K562 (cell line): ENCODE data around the gene LIX1L. TPM values are rescaled to one million over a fixed set of nuclear protein-coding genes. Genes with fewer than 3 reads are reported as not detected.

Source experiments
- CHD4 ChIP-seq: fragments of 200-600 bp; sonication (generic); IDR thresholded peaks from 3 replicates; pipeline ENCODE4 v1.6.1; 2012; ENCODE audit warnings: low read depth, mild to moderate bottlenecking, mixed read lengths, low read length, inconsistent platforms; ENCODE audit not compliant: insufficient read depth, insufficient replicate concordance, poor library complexity, severe bottlenecking
- EGR1 ChIP-seq: fragments of 450-650 bp; conservative IDR thresholded peaks from 2 replicates; pipeline ENCODE4 v1.6.1; 2017; ENCODE audit warnings: mild to moderate bottlenecking
- EHMT2 ChIP-seq: fragments of 450-650 bp; IDR thresholded peaks from 2 replicates; pipeline ENCODE4 v1.6.1; 2018; ENCODE audit warnings: antibody characterized with exemption
- ESRRB ChIP-seq: fragments of 250-450 bp; sonication (Bioruptor Pico); IDR thresholded peaks from 2 replicates; pipeline ENCODE4 v1.5.0; 2020; ENCODE audit warnings: mild to moderate bottlenecking, moderate library complexity, borderline replicate concordance
- HDAC1 ChIP-seq, 2 experiments: fragments of 450-650 bp; IDR thresholded peaks; 2 replicates each; pipeline ENCODE4 v1.6.1; 2016 to 2017; ENCODE audit warnings: inconsistent platforms in 1 of 2, mild to moderate bottlenecking in 1 of 2, moderate library complexity in 1 of 2
- HIVEP1 ChIP-seq: fragments of 250-450 bp; sonication (Bioruptor Pico); IDR thresholded peaks from 2 replicates; pipeline ENCODE4 v1.4.0; 2020; ENCODE audit warnings: mild to moderate bottlenecking
- KAT8 ChIP-seq: fragments of 450-650 bp; IDR thresholded peaks from 2 replicates; pipeline ENCODE4 v1.6.1; 2016; ENCODE audit warnings: low read depth, mild to moderate bottlenecking
- MAZ ChIP-seq, 2 experiments: fragments of 450-650 bp in 1 of 2; sonication (generic) in 1 of 2; formaldehyde crosslinking; IDR thresholded peaks in 1 of 2; conservative IDR thresholded peaks in 1 of 2; 2 replicates each; pipeline versions ENCODE4 v1.4.0 to v1.5.0; 2020; ENCODE audit warnings: mild to moderate bottlenecking in 1 of 2, missing genetic modification reagents in 1 of 2
- MTF1 ChIP-seq: fragments of 250-450 bp; sonication (Bioruptor Pico); IDR thresholded peaks from 2 replicates; pipeline ENCODE4 v1.9.0; 2021; ENCODE audit warnings: moderate library complexity, mild to moderate bottlenecking, inconsistent platforms, borderline replicate concordance
- NCOA1 ChIP-seq: fragments of 450-650 bp; IDR thresholded peaks from 2 replicates; pipeline ENCODE4 v1.6.1; 2016; ENCODE audit warnings: low read depth
- PHB ChIP-seq: fragments of 250-450 bp; sonication (Bioruptor Pico); IDR thresholded peaks from 2 replicates; pipeline ENCODE4 v1.5.0; 2021
- POLR3A ChIP-seq: IDR thresholded peaks from 2 replicates; pipeline ENCODE4 v1.6.1; 2011; ENCODE audit warnings: borderline replicate concordance, mild to moderate bottlenecking, moderate library complexity; ENCODE audit not compliant: insufficient read length, insufficient read depth; ENCODE audit errors: extremely low read depth
- RNF2 ChIP-seq: sonication (generic); IDR thresholded peaks from 2 replicates; pipeline ENCODE4 v1.6.1; 2016
- SIRT6 ChIP-seq: IDR thresholded peaks from one replicate; pipeline ENCODE4 v1.6.1; 2012; ENCODE audit warnings: low read depth, mild to moderate bottlenecking, control low read depth, inconsistent platforms, low read length, moderate library complexity
- SPI1 ChIP-seq: IDR thresholded peaks from 2 replicates; pipeline ENCODE4 v1.6.1; 2011; ENCODE audit warnings: low read depth, low read length, control low read depth, borderline replicate concordance
- TCF15 ChIP-seq: fragments of 250-450 bp; sonication (Bioruptor Pico); IDR thresholded peaks from 2 replicates; pipeline ENCODE4 v1.8.0; 2022; ENCODE audit warnings: moderate library complexity, mild to moderate bottlenecking, inconsistent platforms
- ZC3H11A ChIP-seq: IDR thresholded peaks from 2 replicates; pipeline ENCODE4 v1.6.1; 2012; ENCODE audit warnings: low read depth, low read length, improper control_type of control experiment
- ZNF512 ChIP-seq: IDR thresholded peaks from 2 replicates; pipeline ENCODE4 v1.6.1; 2016; ENCODE audit warnings: missing genetic modification characterization, missing compliant biosample characterization
- ZNF785 ChIP-seq: fragments of 250-450 bp; sonication (Bioruptor Pico); IDR thresholded peaks from 2 replicates; pipeline ENCODE4 v1.4.0; 2020; ENCODE audit warnings: mild to moderate bottlenecking
- ZNF79 ChIP-seq: fragments of 250-450 bp; sonication (Bioruptor Pico); IDR thresholded peaks from 2 replicates; pipeline ENCODE4 v1.4.0; 2020; ENCODE audit warnings: low read depth, mild to moderate bottlenecking, moderate library complexity
- ZNF830 ChIP-seq: fragments of 250-450 bp; sonication (Bioruptor Pico); IDR thresholded peaks from 2 replicates; pipeline ENCODE4 v1.5.0; 2021; ENCODE audit warnings: mild to moderate bottlenecking
- ZSCAN29 ChIP-seq: fragments of 450-650 bp; IDR thresholded peaks from 2 replicates; pipeline ENCODE4 v1.6.1; 2017
- polyA plus RNA-seq, 8 experiments: library from polyadenylated mRNA; depleted of rRNA in 4 of 8; stranded (reverse) in 5 of 8; unstranded in 3 of 8; fragments of >200 nt; fragmentation: Nextera tagmentation in 2 of 8; fragmentation: Illumina TruSeq in 1 of 8; extraction: Ambion mirVana in 2 of 8; extraction: Trizol in 1 of 8; gene quantifications; 2 replicates each; pipeline versions ENCODE4 v1.2.1 to v1.2.3, GENCODE V29; 2011 to 2014; ENCODE audit warnings: inconsistent platforms in 1 of 8, missing spikeins in 1 of 8
- total RNA-seq, 7 experiments: library from RNA; depleted of rRNA in 6 of 7; stranded (reverse); fragments of >200 nt in 6 of 7; fragmentation: Illumina TruSeq in 2 of 7; extraction: Trizol in 2 of 7; gene quantifications; 2 replicates each; pipeline versions ENCODE4 v1.2.1 to v1.2.3, GENCODE V29; 2011 to 2021; ENCODE audit warnings: low replicate concordance in 1 of 7
- TF ChIP-seq, protein P1 (sequence below): fragments of 450-650 bp; IDR thresholded peaks from 2 replicates; pipeline ENCODE4 v1.7.0; 2016; ENCODE audit warnings: borderline replicate concordance
- TF ChIP-seq, protein P2 (sequence below): sonication (generic); formaldehyde crosslinking; IDR thresholded peaks from 2 replicates; pipeline ENCODE4 v1.8.1; 2022; ENCODE audit warnings: missing genetic modification reagents

The LIX1L gene
- total and polyA plus RNA-seq, 9 of the 15 experiments (the other 6 are each of a cell fraction or from before 2014, with no cell fraction given), result 4.6 to 26.5 (median 12.5) TPM

DNA sequence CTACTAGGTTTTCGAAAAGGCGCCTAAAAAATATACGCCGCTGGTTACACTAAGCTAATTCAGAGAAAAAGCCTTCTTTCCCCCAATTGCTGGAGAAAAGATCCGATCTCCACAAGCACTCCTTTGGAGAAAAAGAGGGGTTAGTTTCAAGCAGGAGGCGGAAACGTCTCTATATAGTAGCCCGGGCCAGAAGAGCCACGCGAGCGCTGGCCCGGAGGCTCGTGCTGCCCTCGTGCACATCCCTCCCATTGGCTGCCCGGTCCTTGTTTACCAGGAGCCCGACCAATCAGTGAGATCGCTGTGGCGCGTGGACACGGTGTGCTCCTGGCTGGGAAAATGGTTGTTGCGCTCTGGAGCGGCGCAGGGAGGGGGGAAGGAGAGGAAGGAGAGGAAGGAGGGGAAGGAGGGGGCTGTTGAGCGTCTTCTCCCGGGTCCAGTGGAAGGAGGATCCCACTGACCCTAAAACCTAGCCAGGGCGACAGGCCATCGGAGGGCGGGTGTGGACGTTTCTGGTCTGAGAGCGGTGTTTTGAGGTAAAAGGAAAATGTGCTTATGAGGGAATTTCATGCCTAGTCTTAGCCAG, 38.7 kb upstream of the LIX1L start, which contains the start of gene TXNIP (continued):
- no peak for TF ChIP-seq ZNF512 (tag)
- no peak for TF ChIP-seq CHD4
- no peak for TF ChIP-seq ZNF785 (CRISPR knock-in tag)
- no peak for TF ChIP-seq PHB (CRISPR knock-in tag)
- TF ChIP-seq ZNF79 (CRISPR knock-in tag), result no peak
- no peak for TF ChIP-seq ZC3H11A
- TF ChIP-seq, protein P1, sequence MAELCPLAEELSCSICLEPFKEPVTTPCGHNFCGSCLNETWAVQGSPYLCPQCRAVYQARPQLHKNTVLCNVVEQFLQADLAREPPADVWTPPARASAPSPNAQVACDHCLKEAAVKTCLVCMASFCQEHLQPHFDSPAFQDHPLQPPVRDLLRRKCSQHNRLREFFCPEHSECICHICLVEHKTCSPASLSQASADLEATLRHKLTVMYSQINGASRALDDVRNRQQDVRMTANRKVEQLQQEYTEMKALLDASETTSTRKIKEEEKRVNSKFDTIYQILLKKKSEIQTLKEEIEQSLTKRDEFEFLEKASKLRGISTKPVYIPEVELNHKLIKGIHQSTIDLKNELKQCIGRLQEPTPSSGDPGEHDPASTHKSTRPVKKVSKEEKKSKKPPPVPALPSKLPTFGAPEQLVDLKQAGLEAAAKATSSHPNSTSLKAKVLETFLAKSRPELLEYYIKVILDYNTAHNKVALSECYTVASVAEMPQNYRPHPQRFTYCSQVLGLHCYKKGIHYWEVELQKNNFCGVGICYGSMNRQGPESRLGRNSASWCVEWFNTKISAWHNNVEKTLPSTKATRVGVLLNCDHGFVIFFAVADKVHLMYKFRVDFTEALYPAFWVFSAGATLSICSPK, result no peak
- TF ChIP-seq MAZ (CRISPR knock-in tag; conservative IDR thresholded peaks at IDR 0.05 in 1 of 2, IDR thresholded peaks at IDR 0.05 in 1 of 2), result peak; percentile 95 to 99
- TF ChIP-seq, protein P2, sequence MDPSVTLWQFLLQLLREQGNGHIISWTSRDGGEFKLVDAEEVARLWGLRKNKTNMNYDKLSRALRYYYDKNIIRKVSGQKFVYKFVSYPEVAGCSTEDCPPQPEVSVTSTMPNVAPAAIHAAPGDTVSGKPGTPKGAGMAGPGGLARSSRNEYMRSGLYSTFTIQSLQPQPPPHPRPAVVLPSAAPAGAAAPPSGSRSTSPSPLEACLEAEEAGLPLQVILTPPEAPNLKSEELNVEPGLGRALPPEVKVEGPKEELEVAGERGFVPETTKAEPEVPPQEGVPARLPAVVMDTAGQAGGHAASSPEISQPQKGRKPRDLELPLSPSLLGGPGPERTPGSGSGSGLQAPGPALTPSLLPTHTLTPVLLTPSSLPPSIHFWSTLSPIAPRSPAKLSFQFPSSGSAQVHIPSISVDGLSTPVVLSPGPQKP (CRISPR knock-in tag), result no peak
- TF ChIP-seq NCOA1, result peak; percentile 96
- TF ChIP-seq HIVEP1 (CRISPR knock-in tag), result no peak
- TF ChIP-seq ESRRB (CRISPR knock-in tag), result no peak
- TF ChIP-seq EGR1, result peak; percentile 56
- TF ChIP-seq SPI1, result peak; percentile 43; the same call in 1 of the 2 replicates
- no peak for TF ChIP-seq SIRT6
- TF ChIP-seq TCF15, result no peak
- no peak for TF ChIP-seq MTF1
- TF ChIP-seq KAT8, result peak; percentile 99
- TF ChIP-seq RNF2, result peak; percentile 93; the same call in 1 of the 2 replicates
- peak in 1 of 2 experiments; percentile 47; a peak in 1 of 4 replicates for TF ChIP-seq HDAC1 (IDR thresholded peaks at IDR 0.05)
- 0 out of 2 replicates have a peak, but pooled peaks have one; percentile 17 for TF ChIP-seq EHMT2
- no peak for TF ChIP-seq ZNF830 (CRISPR knock-in tag)
- TF ChIP-seq POLR3A, result no peak
- TF ChIP-seq ZSCAN29, result no peak
